Measurements from ENCODE around the gene ANKRD13D.

Gene ANKRD13D

GRCh38 chr11:67321313-67321871, 32.3 kb downstream of the ANKRD13D start:
- no peak for FAIRE-seq

GRCh38 chr11:67322049-67322448, 32.9 kb downstream of the ANKRD13D start:
- no peak for FAIRE-seq

- no peak for FAIRE-seq
These were observed 34.4 kb downstream of the ANKRD13D start for GRCh38 chr11:67323526-67323925.

- FAIRE-seq: no peak
These were observed 43.1 kb downstream of the ANKRD13D start for GRCh38 chr11:67332081-67332691.

GRCh38 chr11:67337257-67337656, 48.2 kb downstream of the ANKRD13D start:
- FAIRE-seq: no peak

- no peak for FAIRE-seq
These were observed 55.2 kb downstream of the ANKRD13D start for GRCh38 chr11:67344264-67344663.

GRCh38 chr11:67345247-67345919, 56.3 kb downstream of the ANKRD13D start:
- no peak for FAIRE-seq

GRCh38 chr11:67345920-67346819, 57.1 kb downstream of the ANKRD13D start:
- FAIRE-seq: no peak

- no peak for FAIRE-seq
These were observed 59.1 kb downstream of the ANKRD13D start for GRCh38 chr11:67347964-67348749.

- no peak for FAIRE-seq
These were observed 59.9 kb downstream of the ANKRD13D start for GRCh38 chr11:67349036-67349435.

GRCh38 chr11:67349457-67349856, 60.4 kb downstream of the ANKRD13D start:
- FAIRE-seq: no peak

GRCh38 chr11:67349928-67350465, 60.9 kb downstream of the ANKRD13D start:
- no peak for FAIRE-seq

GRCh38 chr11:67351275-67352005, 62.3 kb downstream of the ANKRD13D start:
- no peak for FAIRE-seq

Measured in endometrium (tissue), 2 donors.